ENCODE results near the gene ILKAP.

DNA sequence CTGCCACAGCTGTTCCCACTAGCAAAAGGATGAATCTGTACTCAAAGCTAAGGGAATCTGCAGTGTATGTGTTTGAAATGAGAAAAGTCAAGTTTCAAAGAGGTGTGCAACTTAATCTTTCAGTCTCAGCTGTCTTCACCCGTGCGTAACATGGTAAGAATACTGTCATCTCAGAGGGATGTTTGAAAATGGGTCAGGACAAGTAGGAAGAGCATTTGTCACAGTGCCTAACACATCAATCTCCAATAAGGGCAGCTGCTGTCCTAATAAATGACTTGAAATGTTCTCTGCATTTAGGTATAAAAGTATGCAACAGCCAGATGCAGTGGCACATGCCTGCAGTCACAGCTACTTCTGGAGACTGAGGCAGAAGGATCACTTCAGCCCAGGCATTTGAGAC lies 13.1 kb downstream of the ILKAP start:
- TF ChIP-seq BHLHE40 (IDR thresholded peaks at IDR 0.05; ENCODE audit: low read depth, low read length) (no peak), CTCF (conservative IDR thresholded peaks at IDR 0.05; ENCODE audit: low read depth, low read length) (no peak), POLR2A (IDR thresholded peaks at IDR 0.05; ENCODE audit: low read depth, low read length) (no peak), RFX5 (IDR thresholded peaks at IDR 0.05; ENCODE audit: low read depth, low read length) (no peak), RAD21 (IDR thresholded peaks at IDR 0.05; ENCODE audit: low read length) (no peak), RCOR1 (IDR thresholded peaks at IDR 0.05; ENCODE audit: insufficient replicate concordance, low read length) (no peak), MAZ (IDR thresholded peaks at IDR 0.05; ENCODE audit: borderline replicate concordance, low read depth, low read length) (no peak), MXI1 (IDR thresholded peaks at IDR 0.05; ENCODE audit: borderline replicate concordance, low read depth, low read length) (no peak), CEBPB (IDR thresholded peaks at IDR 0.05; ENCODE audit: low read depth, low read length) (no peak), SMC3 (IDR thresholded peaks at IDR 0.05; ENCODE audit: low read depth, low read length) (no peak)
- TF ChIP-seq, protein P1, sequence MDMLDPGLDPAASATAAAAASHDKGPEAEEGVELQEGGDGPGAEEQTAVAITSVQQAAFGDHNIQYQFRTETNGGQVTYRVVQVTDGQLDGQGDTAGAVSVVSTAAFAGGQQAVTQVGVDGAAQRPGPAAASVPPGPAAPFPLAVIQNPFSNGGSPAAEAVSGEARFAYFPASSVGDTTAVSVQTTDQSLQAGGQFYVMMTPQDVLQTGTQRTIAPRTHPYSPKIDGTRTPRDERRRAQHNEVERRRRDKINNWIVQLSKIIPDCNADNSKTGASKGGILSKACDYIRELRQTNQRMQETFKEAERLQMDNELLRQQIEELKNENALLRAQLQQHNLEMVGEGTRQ (IDR thresholded peaks at IDR 0.05; ENCODE audit: low read depth, low read length) = no peak
